Thoracic aorta endothelial cell (primary cell): ENCODE results near the gene LRRC61. TPM values are rescaled to one million over a fixed set of nuclear protein-coding genes. Genes with fewer than 3 reads are reported as not detected.

ENCODE experiments used
- total RNA-seq: library from RNA; depleted of rRNA; stranded (reverse); fragments of >200 nt; gene quantifications from 2 replicates; pipeline ENCODE4 v1.2.3, GENCODE V29; 2012

The LRRC61 gene, protein sequence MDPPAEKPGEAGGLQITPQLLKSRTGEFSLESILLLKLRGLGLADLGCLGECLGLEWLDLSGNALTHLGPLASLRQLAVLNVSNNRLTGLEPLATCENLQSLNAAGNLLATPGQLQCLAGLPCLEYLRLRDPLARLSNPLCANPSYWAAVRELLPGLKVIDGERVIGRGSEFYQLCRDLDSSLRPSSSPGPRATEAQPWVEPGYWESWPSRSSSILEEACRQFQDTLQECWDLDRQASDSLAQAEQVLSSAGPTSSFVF
- 0.13 and 0.36 TPM in 2 replicates for total RNA-seq

DNA sequence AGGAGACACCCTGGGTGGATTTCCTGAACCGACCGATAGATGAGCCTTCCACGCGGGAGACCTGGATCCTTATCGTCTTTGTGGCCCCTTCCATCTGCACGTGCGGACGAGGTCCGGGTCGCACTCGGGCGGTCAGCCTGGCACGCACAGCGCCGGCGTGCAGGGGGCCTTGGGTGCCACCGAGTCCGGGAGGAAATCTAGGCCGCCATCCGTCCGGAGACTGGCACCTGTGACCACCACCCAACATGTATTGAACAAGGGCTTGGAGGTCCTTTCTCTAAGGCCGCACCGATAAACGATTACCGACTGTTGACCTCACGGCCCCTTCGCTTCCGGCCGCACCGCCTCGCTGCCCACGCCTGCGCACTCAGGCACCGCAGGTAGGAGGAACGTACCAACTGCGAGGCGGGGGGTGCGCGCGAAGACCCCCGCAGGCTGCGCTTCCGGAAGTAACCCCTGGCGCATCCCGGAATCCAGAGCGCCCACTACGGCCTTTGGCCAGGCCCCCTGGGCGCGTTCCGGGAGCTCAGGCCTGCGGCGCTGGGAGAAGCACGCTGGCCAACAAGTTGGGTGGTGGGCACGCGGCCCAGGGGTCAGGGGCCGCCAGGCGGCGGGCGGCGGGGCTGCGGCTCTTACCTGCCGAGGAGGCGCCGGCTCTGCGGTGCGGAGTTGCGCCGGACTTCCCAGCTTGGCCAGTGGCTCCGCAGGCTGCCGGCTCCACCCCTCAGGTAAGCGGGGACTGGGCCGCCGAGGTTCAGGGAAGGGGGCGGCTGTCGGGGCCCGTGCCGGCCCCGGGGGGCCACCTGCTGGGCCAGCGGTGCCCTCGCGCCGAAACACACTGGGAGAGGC is at the start of gene LRRC61, which contains the start of gene ACTR3C:
Gene LRRC61, plus strand, starts transcription at position 523 of the 849 bp plus-strand sequence. CDS start 13,507 bp downstream, outside the sequence.
Gene ACTR3C, minus strand, starts transcription at position 713 of the 849 bp plus-strand sequence. CDS start 28,249 bp downstream, outside the sequence.

GRCh38 chr7:150341263-150342120 is 18.3 kb downstream of the LRRC61 start, which contains the start of gene RARRES2:
Gene RARRES2 (minus strand): TSS chr7:150341629. CDS start chr7:150340609, 1,020 bp downstream.

DNA sequence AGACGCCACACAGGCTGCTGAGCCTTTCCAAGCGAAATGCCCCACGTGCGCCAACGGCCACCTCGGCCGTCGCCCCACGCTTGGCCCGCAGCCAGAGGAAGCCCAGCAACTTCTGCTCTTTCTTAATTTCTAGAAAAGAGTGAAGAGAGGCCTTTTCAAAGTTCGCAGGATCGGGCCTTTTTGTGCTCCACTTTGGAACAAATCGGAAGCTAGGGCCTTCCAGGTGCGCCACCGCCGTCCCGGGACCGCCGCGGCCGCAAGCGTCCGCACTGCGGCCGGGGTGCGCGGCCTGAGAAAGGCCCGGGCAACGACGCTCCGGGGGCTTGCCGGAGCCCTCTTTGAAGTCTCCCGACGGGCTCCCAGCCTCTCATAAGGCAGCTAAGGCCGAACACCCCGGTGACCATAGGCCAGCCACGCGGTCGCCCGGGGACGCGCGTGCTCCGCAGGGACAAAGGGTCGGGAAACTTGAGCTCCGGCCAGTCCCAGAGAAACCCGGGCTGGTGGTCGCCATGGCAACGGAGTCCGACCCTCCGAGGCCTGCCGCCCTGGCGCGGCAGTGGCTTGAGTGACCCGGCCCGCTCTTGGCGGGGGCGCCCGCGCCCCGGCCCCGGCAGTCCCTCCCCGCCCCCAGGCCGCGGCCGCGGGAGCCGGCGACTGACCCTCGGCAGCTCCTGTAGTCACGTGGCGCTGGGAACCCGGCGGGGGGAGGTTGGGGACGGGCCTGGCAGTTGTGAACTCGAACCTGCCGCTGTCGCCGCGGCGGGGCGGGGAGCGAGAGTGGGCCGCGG is 45.1 kb downstream of the LRRC61 start, which contains the start of gene REPIN1:
Gene REPIN1, plus strand, starts transcription at position 727 of the 788 bp plus-strand sequence. CDS start 890 bp downstream, outside the sequence.

GRCh38 chr7:150378853-150379440 is 55.8 kb downstream of the LRRC61 start, which contains the start of gene ZNF775:
Gene ZNF775 (plus strand): TSS chr7:150379330. CDS start chr7:150388471, 9,141 bp downstream.

Other genes with a start within 250 kb of the LRRC61 start
- 0.07 and 0.13 TPM in 2 replicates for gene ACTR3C, start 190 bp downstream of the LRRC61 start, total RNA-seq
- not detected in 2 replicates for gene RARRES2, start 18.3 kb downstream of the LRRC61 start, total RNA-seq
- 86.7 and 123 TPM in 2 replicates for gene REPIN1, start 45.5 kb downstream of the LRRC61 start, total RNA-seq
- 4.3 and 5.1 TPM in 2 replicates for gene ZNF775, start 56.0 kb downstream of the LRRC61 start, total RNA-seq
- 75.1 and 75.3 TPM in 2 replicates for gene GIMAP8, start 127.3 kb downstream of the LRRC61 start, total RNA-seq
- 30.9 and 48.0 TPM in 2 replicates for gene GIMAP7, start 191.5 kb downstream of the LRRC61 start, total RNA-seq
- 117 and 242 TPM in 2 replicates for gene GIMAP4, start 244.0 kb downstream of the LRRC61 start, total RNA-seq